Natural killer cell (primary cell): Measurements from ENCODE around the gene FTO. TPM values are rescaled to one million over a fixed set of nuclear protein-coding genes. Genes with fewer than 3 reads are reported as not detected.

ENCODE experiments used
- ATAC-seq, 3 donors: fragments of 150-1000 bp in 2 of 3; fragments of 200-7000 bp in 1 of 3; cut with Tn5 transposase; 1 replicate in 1 of 3; 2 replicates in 2 of 3; pipeline ENCODE4 v1.10.0; 2021; ENCODE audit warnings: mild to moderate bottlenecking in 2 of 3, moderate library complexity in 2 of 3
- DNase-seq, 2 donors: peaks; one replicate each; pipeline versions ENCODE4 v3.0.0 to v3.0.0-alpha.2; 2013 to 2021; ENCODE audit warnings: mixed read lengths in 1 of 2
- H3K27ac ChIP-seq: one replicate; pipeline ENCODE4 v1.5.1; 2013; ENCODE audit warnings: mild to moderate bottlenecking, low read length
- H3K27me3 ChIP-seq: one replicate; pipeline ENCODE4 v1.6.1; 2013; ENCODE audit warnings: low read length; ENCODE audit not compliant: control insufficient read depth, insufficient read depth
- H3K36me3 ChIP-seq: one replicate; pipeline ENCODE4 v1.6.1; 2013; ENCODE audit warnings: low read length; ENCODE audit not compliant: control insufficient read depth, insufficient read depth
- H3K4me1 ChIP-seq: one replicate; pipeline ENCODE4 v1.6.1; 2013; ENCODE audit warnings: low read length; ENCODE audit not compliant: control insufficient read depth, insufficient read depth
- H3K4me3 ChIP-seq: one replicate; pipeline ENCODE4 v1.5.1; 2013; ENCODE audit warnings: low read length
- H3K9me3 ChIP-seq: one replicate; pipeline ENCODE4 v1.6.1; 2013; ENCODE audit warnings: low read length; ENCODE audit not compliant: control insufficient read depth, insufficient read depth
- H3K27ac Mint-ChIP-seq, 2 donors: one replicate each; pipeline ENCODE4 v1.8.0; 2022; ENCODE audit warnings: mild to moderate bottlenecking in 2 of 2, mixed read lengths in 2 of 2, moderate library complexity in 1 of 2
- H3K27me3 Mint-ChIP-seq, 2 donors: one replicate each; pipeline ENCODE4 v1.8.0; 2022; ENCODE audit warnings: low read depth in 2 of 2, mixed read lengths in 2 of 2
- H3K36me3 Mint-ChIP-seq: one replicate; pipeline ENCODE4 v1.8.0; 2022; ENCODE audit warnings: mixed read lengths
- H3K4me1 Mint-ChIP-seq, 2 donors: one replicate each; pipeline ENCODE4 v1.8.0; 2022; ENCODE audit warnings: mixed read lengths in 2 of 2
- H3K4me3 Mint-ChIP-seq: one replicate; pipeline ENCODE4 v1.8.0; 2022; ENCODE audit warnings: mild to moderate bottlenecking, moderate library complexity, mixed read lengths
- H3K9me3 Mint-ChIP-seq, 2 donors: one replicate each; pipeline ENCODE4 v1.8.0; 2022; ENCODE audit warnings: mixed read lengths in 2 of 2
- WGBS: methylation state at CpG from one replicate; pipeline ENCODE4 v1.1.7; 2013; ENCODE audit warnings: missing lambda C conversion rate; ENCODE audit not compliant: insufficient coverage; 5-methylcytosine and 5-hydroxymethylcytosine counted together
- intact Hi-C: fragments of 100-400 bp; cut with micrococcal nuclease; formaldehyde crosslinking; loops from one replicate; pipeline ENCODE4 v1.14.2; 2022
- total RNA-seq, 4 donors: library from RNA; stranded (reverse); fragments of 120-200 nt in 1 of 4; gene quantifications; one replicate each; pipeline versions ENCODE4 v1.2.3 to v1.2.4, GENCODE V29; 2013 to 2022
- TF ChIP-seq, protein P1 (sequence below): fragments of 200-600 bp; IDR thresholded peaks from one replicate; pipeline ENCODE4 v1.8.0; 2022; ENCODE audit warnings: antibody characterized with exemption

Gene FTO
- total RNA-seq, 3 donors from 2014 or later (not counting 1 experiment from before 2014, with no cell fraction given): 55.4 to 70.5 (median 55.4) TPM

DNA sequence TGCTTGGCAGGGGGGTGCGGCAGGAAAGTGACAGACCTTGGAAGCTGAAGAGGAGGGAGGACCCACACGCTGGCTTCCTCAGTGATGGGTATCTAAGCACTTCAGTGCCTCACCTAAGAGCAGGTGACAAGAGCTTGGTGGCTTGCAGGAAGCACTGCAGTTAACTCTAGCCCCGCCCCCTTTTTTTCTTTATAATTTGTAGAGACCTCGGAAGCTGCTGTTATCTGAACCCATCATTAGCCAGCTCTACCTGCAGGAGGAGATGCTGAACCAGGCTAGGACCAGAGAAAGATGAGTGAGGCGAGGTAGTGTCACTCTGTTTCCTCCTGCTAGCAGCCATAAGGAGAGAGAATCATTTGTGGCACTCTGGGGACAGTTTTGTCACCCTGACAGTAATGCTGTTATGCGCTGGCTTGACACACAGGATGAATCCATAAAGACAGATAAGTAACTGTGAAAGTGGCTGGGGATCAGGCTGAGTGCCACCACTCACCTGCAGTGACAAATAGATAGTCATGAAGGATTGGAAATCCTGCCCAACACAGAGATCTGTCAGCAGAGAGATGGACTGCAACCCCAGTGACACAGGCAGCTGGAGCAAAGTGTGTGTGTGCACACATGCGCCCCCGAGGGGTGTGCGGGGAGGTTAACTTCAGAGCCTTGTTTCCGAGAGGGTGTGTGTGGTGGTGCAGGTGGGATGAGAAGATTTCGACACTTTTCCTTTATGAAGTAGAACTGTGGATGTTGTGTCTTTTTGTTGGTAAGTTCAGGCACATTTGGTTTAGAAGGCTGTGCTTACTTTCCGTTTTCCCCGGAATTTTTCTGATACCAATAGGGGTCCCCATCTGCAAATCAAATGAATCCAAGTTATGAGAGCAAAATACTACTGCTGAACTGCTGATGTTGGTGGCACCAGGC lies 358.7 kb downstream of the FTO start:
- H3K27me3 Mint-ChIP-seq: no peaks in the 10 kb centered on the region

DNA sequence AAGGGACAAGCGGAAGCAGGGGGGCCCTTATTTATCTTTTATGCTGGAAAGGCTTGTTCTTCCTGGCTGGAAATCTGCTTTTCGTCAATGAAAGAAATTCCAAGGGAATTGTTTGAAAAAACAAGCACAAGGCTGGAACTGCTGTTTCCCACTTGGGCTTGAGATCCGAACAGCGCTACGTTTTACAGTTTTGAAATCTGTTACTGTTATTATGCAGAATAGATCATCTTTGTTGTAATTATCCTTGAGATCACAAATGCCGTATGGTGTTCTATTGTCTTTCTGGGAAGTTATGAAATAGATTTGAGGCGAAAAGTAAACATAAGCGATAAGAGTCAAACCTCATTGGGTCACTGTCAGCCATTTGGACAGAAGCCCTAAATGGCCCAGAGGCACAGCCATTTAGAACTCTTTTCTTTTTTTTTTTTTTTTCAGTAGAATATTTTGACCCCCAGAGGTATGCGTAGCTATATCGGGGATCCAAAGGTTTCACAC lies 359.4 kb downstream of the FTO start:
- no peaks in the 10 kb centered on the region for H3K36me3 Mint-ChIP-seq
- no peaks in the 10 kb centered on the region for H3K9me3 Mint-ChIP-seq
- H3K4me3 Mint-ChIP-seq: no peak overlapping the region
- H3K9me3 ChIP-seq: no peaks in the 10 kb centered on the region
- H3K27ac ChIP-seq: no peak overlapping the region
- H3K27me3 Mint-ChIP-seq: no peaks in the 10 kb centered on the region
- TF ChIP-seq, protein P1, sequence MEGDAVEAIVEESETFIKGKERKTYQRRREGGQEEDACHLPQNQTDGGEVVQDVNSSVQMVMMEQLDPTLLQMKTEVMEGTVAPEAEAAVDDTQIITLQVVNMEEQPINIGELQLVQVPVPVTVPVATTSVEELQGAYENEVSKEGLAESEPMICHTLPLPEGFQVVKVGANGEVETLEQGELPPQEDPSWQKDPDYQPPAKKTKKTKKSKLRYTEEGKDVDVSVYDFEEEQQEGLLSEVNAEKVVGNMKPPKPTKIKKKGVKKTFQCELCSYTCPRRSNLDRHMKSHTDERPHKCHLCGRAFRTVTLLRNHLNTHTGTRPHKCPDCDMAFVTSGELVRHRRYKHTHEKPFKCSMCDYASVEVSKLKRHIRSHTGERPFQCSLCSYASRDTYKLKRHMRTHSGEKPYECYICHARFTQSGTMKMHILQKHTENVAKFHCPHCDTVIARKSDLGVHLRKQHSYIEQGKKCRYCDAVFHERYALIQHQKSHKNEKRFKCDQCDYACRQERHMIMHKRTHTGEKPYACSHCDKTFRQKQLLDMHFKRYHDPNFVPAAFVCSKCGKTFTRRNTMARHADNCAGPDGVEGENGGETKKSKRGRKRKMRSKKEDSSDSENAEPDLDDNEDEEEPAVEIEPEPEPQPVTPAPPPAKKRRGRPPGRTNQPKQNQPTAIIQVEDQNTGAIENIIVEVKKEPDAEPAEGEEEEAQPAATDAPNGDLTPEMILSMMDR: no peak
- H3K27ac Mint-ChIP-seq: no peak overlapping the region
- intact Hi-C loops: no loop called here
- H3K4me1 Mint-ChIP-seq: no peaks in the 10 kb centered on the region
- no peaks in the 10 kb centered on the region for H3K4me1 ChIP-seq
- H3K27me3 ChIP-seq: no peaks in the 10 kb centered on the region
- H3K4me3 ChIP-seq: no peak overlapping the region
- 96% methylated on average over 10 of the region's 10 CpGs for WGBS
- no peak for ATAC-seq
- DNase-seq: no peak
- no peaks in the 10 kb centered on the region for H3K36me3 ChIP-seq

More for the DNA sequence above, 358.7 kb downstream of the FTO start:
- no peak overlapping the region for H3K4me3 Mint-ChIP-seq
- Histone ChIP-seq H3K27me3 (no peaks in the 10 kb centered on the region), H3K4me3 (no peak overlapping the region), H3K4me1 (no peaks in the 10 kb centered on the region), H3K9me3 (no peaks in the 10 kb centered on the region), H3K36me3 (no peaks in the 10 kb centered on the region), H3K27ac (no peak overlapping the region)
- no peaks in the 10 kb centered on the region for H3K9me3 Mint-ChIP-seq
- H3K4me1 Mint-ChIP-seq: no peaks in the 10 kb centered on the region
- H3K27ac Mint-ChIP-seq: no peak overlapping the region
- intact Hi-C loops: no loop called here
- TF ChIP-seq, protein P1: no peak
- DNase-seq (no peak), ATAC-seq (no peak)
- no peaks in the 10 kb centered on the region for H3K36me3 Mint-ChIP-seq
- 90% methylated on average over 13 of the region's 13 CpGs for WGBS

DNA sequence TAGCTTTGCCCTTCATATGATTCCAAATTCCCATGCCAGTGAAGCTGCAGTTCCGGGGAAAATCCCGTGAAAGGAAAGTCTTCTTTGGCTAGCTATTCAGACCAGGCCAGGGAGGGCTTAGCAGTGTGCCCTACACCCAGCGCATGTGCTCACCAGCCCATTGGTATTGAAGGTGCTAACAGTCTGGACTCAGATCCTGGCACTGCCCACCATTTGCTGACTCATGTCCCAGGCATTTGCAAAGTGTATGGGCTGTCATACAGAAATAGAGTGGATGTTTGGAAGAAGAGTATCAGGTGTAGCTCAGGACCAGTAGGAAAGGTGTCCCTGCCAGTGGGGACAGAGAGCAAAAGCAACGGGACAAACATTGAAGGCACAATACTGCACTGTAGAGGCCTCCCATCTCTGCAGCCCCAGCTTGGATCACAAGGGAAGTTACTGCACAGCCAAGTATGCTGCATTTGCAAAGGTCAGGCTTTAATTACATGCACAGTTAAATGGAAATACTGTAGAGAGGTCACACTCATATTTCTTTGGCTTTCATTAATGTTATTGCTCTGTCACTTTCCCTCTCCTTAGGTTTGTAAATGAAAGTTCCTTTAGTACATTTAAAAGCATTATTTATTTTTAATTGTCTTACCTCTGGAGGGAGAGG lies 362.6 kb downstream of the FTO start:
- Mint-ChIP-seq H3K27ac (no peak overlapping the region), H3K36me3 (no peaks in the 10 kb centered on the region), H3K4me3 (no peak overlapping the region), H3K9me3 (no peaks in the 10 kb centered on the region), H3K27me3 (no peaks in the 10 kb centered on the region), H3K4me1 (no peaks in the 10 kb centered on the region)
- intact Hi-C loops: no loop called here
- TF ChIP-seq, protein P1: no peak
- WGBS: 97% methylated on average over 4 of the region's 4 CpGs
- no peaks in the 10 kb centered on the region for H3K27me3 ChIP-seq
- no peak for DNase-seq
- no peak for ATAC-seq
- no peaks in the 10 kb centered on the region for H3K9me3 ChIP-seq
- no peaks in the 10 kb centered on the region for H3K4me1 ChIP-seq
- no peaks in the 10 kb centered on the region for H3K36me3 ChIP-seq
- H3K4me3 ChIP-seq: no peak overlapping the region
- no peak overlapping the region for H3K27ac ChIP-seq
